ENCODE measurements around the gene ABCG1.

ABCG1 gene

DNA sequence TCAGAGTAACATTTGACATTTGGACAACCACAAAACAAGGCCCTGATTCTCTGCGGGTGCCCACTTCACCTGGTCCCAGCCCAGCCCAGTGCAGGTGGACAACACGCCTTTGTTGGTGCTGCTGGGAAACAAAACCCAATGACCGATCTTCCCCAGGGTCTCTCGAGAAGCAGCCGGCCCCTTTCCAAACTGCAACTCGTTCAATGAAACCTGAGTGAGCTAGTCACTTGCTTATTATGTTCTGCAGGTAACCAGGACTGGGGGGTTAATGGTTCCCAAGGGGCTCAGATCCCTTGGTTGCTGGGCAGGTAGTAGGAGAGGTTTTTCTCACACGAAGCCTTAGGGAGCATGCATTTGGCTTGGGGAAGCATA, 42.9 kb downstream of the ABCG1 start:
- TF ChIP-seq CTCF (IDR thresholded peaks at IDR 0.05; ENCODE audit: insufficient read depth, low read depth, low read length, missing control alignments) = no peak
- no peak overlapping the region for H3K4me3 ChIP-seq (ENCODE audit: low read depth, low read length)
- DNase-seq (ENCODE audit: low read depth) = no peak

DNA sequence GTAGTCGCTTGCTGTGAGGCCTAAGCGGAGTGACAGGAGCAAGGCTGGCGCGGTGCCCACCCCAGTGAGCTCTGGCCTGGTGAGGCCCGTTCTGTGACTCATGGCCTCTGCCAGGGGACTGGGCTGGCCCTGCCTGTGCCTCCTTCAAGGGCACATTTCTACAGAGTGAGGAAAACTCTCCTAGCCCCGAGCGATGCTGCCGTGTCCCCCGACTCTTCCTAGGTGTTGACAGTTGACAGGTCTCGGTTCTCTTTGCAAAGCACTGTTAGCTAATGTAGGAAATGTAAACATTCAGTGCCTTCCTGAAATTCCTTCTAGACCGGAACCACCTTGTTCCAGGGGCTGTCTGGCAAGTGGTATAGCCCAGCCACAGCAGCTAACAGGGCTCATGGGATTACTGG, 43.9 kb downstream of the ABCG1 start:
- no peak overlapping the region for H3K4me3 ChIP-seq (ENCODE audit: low read depth, low read length)
- no peak for DNase-seq (ENCODE audit: low read depth)
- no peak for TF ChIP-seq CTCF (IDR thresholded peaks at IDR 0.05; ENCODE audit: insufficient read depth, low read depth, low read length, missing control alignments)

DNA sequence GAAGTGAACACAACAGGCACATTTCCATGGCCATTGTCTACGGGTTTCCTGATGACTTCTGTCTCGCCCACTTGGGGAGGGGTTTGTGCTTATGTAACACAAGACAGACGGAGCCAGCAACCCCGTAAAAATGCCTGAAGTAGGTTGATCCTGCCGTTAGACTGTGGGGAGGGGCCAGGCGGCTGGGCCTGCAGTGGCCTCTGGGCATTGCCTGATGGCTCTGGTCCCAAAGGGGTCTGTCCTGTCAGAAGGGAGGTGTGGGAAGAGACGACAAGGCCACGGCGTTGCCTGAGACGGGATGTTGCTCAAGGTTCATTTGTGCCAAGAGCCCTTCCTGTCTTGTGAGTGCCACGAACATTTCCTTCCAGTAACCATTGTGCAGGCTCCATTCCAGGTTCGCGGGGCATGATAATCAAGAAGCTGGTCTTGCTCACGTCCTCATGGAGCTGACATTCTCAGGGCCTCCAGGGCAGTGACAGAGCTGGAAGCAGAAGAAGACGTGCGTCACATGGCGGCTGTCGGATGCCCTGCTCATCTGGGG, 44.7 kb downstream of the ABCG1 start:
- H3K4me3 ChIP-seq (ENCODE audit: low read depth, low read length) = no peak overlapping the region
- no peak for DNase-seq (ENCODE audit: low read depth)
- no peak for TF ChIP-seq CTCF (IDR thresholded peaks at IDR 0.05; ENCODE audit: insufficient read depth, low read depth, low read length, missing control alignments)

DNA sequence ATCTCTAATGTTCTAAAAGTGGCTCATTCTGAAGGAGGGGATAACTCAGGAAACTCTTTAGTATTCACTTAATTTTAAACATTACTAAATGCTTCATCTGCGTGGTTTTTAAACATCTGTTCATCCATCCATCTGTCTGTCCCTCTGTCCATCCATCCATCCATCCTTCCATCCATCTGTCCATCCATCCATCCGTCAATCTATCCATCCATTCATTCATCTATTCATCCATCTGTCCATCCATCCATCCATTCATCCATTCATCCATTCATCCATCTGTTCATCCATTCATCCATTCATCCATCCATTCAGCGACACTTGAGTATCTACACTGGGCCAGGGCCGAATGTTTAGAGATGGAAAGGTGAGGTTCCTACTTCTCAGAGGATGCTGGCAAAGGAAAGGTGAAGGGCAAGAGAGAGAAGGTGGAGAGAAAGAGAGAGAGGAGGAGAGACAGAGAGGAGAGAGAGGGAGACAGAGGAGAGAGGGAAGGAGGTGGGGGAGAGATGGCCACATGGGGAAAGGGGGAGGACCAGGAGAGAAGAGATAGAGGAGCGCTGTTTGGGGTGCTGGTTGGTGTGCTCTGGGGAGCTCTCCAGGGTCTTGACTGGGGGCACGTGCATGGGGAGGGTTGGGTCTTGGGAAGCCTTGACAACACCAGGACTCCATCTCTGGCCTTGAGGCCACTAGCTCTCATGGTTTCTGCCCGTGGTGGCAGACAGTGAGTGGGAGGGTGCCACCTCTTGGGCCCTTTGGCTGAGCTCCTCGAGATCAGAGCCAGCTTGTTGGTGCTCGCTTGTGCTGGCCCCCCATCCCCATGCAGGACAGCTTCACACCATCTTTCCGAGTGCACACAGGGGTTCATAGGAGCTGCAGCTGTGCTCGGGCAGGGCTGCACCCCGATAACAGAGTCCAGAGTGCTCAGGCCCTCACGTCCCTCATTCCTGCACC, 45.6 kb downstream of the ABCG1 start:
- TF ChIP-seq CTCF (IDR thresholded peaks at IDR 0.05; ENCODE audit: insufficient read depth, low read depth, low read length, missing control alignments) = no peak
- no peak for DNase-seq (ENCODE audit: low read depth)
- no peak overlapping the region for H3K4me3 ChIP-seq (ENCODE audit: low read depth, low read length)

DNA sequence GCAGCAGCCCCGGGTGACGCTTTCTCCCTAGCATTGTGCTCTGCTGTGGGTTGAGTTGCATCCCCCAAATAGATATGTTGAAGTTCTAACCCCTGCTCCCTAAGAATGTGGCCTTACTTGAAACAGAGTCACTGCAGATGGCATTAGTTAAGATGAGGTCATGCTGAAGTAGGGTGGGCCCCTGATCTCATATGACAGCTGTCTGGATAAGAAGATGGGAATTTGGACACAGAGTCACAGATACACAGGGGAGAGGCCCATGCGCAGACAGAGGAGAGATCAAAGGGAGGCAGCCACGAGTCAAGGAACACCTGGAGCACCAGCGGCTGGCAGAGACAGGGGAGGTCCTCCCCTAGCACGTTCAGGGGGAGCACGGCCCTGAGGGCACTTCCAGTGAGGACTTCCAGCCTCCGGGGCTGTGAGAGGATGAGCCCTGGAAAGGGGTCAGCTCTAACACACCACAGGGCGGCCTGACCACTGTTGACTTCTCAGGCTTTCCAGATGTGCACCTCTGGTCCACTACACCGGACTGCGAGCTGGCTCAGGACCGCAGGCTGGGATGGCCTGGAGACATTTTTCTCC, 46.4 kb downstream of the ABCG1 start:
- H3K4me3 ChIP-seq (ENCODE audit: low read depth, low read length) = no peak overlapping the region
- no peak for DNase-seq (ENCODE audit: low read depth)

DNA sequence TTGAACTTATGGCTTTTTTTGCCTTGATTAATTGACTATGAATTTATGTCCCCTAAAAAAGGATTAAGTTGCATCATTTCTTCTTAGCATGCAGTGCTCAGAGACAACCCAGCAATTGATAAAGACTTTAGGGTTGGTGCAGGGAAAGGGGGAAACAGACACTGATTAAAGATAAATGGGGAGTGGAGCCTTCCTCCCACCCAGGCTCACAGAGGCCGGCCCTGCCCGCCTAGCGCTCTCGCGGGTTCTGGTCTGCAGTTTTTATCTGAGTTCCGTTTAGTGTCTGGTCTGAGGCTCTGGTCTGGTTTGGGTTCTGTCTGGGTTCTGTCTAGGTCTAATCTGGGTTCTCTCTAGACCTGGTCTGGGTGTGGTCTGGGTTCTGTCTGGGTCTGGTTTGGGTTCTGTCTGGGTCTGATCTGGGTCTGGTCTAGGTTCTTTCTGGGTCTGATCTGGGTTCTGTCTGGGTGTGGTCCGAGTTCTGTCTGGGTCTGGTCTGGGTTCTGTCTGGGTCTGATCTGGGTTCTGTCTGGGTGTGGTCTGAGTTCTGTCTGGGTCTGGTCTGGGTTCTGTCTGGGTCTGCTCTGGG, 48.1 kb downstream of the ABCG1 start:
- H3K4me3 ChIP-seq (ENCODE audit: low read depth, low read length) = no peak overlapping the region
- TF ChIP-seq CTCF (IDR thresholded peaks at IDR 0.05; ENCODE audit: insufficient read depth, low read depth, low read length, missing control alignments) = no peak
- no peak for DNase-seq (ENCODE audit: low read depth)

More for the DNA sequence above, 46.4 kb downstream of the ABCG1 start:
- no peak for TF ChIP-seq CTCF (IDR thresholded peaks at IDR 0.05; ENCODE audit: insufficient read depth, low read depth, low read length, missing control alignments)

Data from GM12865 (cell line).